ENCODE results near the gene MED26. TPM values are rescaled to one million over a fixed set of nuclear protein-coding genes. Genes with fewer than 3 reads are reported as not detected.

The MED26 gene
- total and polyA plus RNA-seq, 2 of the 8 experiments (the other 6 are each of a cell fraction or from before 2014, with no cell fraction given): 5.3 to 10.7 TPM

- no peak overlapping the region for H2BK12ac ChIP-seq (ENCODE audit: low read depth, low read length)
- H3K9ac ChIP-seq (replicated peaks in 1 of 4; ENCODE audit: extremely low read depth in 1 of 4, low read depth in 3 of 4, low read length in 3 of 4): peak overlapping the region in 3 of 4 experiments; percentile 56 to 79 (median 67); a peak in 5 of 7 replicates
- no peak overlapping the region for H2AK5ac ChIP-seq (ENCODE audit: low read depth, low read length)
- no peak overlapping the region for H2BK120ac ChIP-seq (replicated peaks; ENCODE audit: low read depth, low read length)
- H3K27ac ChIP-seq (ENCODE audit: low read depth, low read length): no peak overlapping the region
- H4K20me1 ChIP-seq (replicated peaks in 1 of 2; ENCODE audit: control insufficient read depth in 1 of 2, insufficient read depth in 2 of 2, low read length in 2 of 2): peaks cover 16 to 36% of the 10 kb centered on the region in 2 experiments
- H2AFZ ChIP-seq (ENCODE audit: low read length): no peak overlapping the region
- H3K79me2 ChIP-seq (ENCODE audit: control insufficient read depth in 1 of 2, insufficient read depth in 2 of 2, low read length in 2 of 2): peaks cover 21 to 59% of the 10 kb centered on the region in 2 experiments
- no peak for FAIRE-seq
- no peak overlapping the region for H4K8ac ChIP-seq (ENCODE audit: extremely low read depth, insufficient read depth, low read length)
- H2BK15ac ChIP-seq (ENCODE audit: low read length): no peak overlapping the region
- ChIA-PET POLR2A (ENCODE audit: partially characterized antibody) (interaction anchor here (0.6 to 4.4 kb wide), 11 partner anchors 9 to 60 kb away, joined by 3 to 27 read pairs (median 4); partner anchors contain the start of genes SLC35E1, SMIM7 and TMEM38A), CTCF (ENCODE audit: partially characterized antibody) (interaction anchor here (0.7 to 0.9 kb wide), 2 partner anchors 9 to 46 kb away, joined by 3 read pairs; no protein-coding TSS in a partner anchor)
- DNase-seq (ENCODE audit: low read depth in 1 of 2, low spot score in 2 of 2): no peak
- 22% methylated on average over 12 of the region's 12 CpGs; no CpG with 5 or more reads in 1 of the 2 experiments for WGBS, 2 experiments (ENCODE audit: extremely low coverage in 1 of 2, insufficient coverage in 1 of 2, insufficient read length in 1 of 2, insufficient replicate concordance in 2 of 2, low coverage in 1 of 2, low lambda C conversion rate in 2 of 2, missing lambda C conversion rate in 1 of 2)
- H3K4ac ChIP-seq (replicated peaks; ENCODE audit: insufficient read length, low read depth, low read length): no peak overlapping the region
- no peak overlapping the region for H3K14ac ChIP-seq (ENCODE audit: insufficient read length)
- no peak overlapping the region for H4K91ac ChIP-seq (replicated peaks; ENCODE audit: insufficient read length, low read length)
- no peaks in the 10 kb centered on the region for H3K9me3 ChIP-seq (ENCODE audit: insufficient read depth in 2 of 2, low read depth in 1 of 2, low read length in 1 of 2)
- 0 out of 2 replicates have a peak overlapping the region, but pooled peaks have one; percentile 60 for H2BK5ac ChIP-seq (ENCODE audit: low read depth, low read length)
- H3K36me3 ChIP-seq (ENCODE audit: control insufficient read depth in 2 of 4, insufficient read depth in 4 of 4, low read length in 3 of 4): peaks cover 0 to 5% (median 0%) of the 10 kb centered on the region in 4 experiments; a peak in 5 of 8 replicates
- H3K4me3 ChIP-seq (ENCODE audit: extremely low read depth in 1 of 4, insufficient read depth in 2 of 4, low read depth in 3 of 4, low read length in 4 of 4): peak overlapping the region; percentile 53 to 99 (median 82)
- peaks cover 10% of the 10 kb centered on the region; the same call in 1 of the 2 replicates for H3K23me2 ChIP-seq (ENCODE audit: low read depth, low read length)
- no peak overlapping the region for H3K23ac ChIP-seq (ENCODE audit: insufficient read length)
- H3K4me1 ChIP-seq (replicated peaks in 1 of 4; ENCODE audit: control insufficient read depth in 3 of 4, insufficient read depth in 4 of 4, low read length in 3 of 4): peaks cover 2 to 10% (median 4%) of the 10 kb centered on the region in 4 experiments; a peak in 6 of 7 replicates
- peak overlapping the region; percentile 76 to 99 for H3K4me2 ChIP-seq (ENCODE audit: insufficient read depth in 1 of 2, low read depth in 2 of 2, low read length in 2 of 2)
- no peak overlapping the region for H3K18ac ChIP-seq (ENCODE audit: extremely low read depth, low read length)
- peaks cover 22% of the 10 kb centered on the region for H3K79me1 ChIP-seq (ENCODE audit: low read depth, low read length)
- H4K5ac ChIP-seq (ENCODE audit: insufficient read length, low read depth, low read length): no peak overlapping the region
- no peaks in the 10 kb centered on the region for H3K27me3 ChIP-seq (replicated peaks in 1 of 4; ENCODE audit: control insufficient read depth in 3 of 4, extremely low read depth in 1 of 4, insufficient read depth in 3 of 4, low read length in 3 of 4)
- no peak overlapping the region for H2BK20ac ChIP-seq (ENCODE audit: low read length)
- no peak overlapping the region for H3K56ac ChIP-seq (replicated peaks; ENCODE audit: insufficient read length, low read depth, low read length)
- no peak for TF ChIP-seq GTF2F1 (IDR thresholded peaks at IDR 0.05; ENCODE audit: borderline replicate concordance, low read depth, low read length)
- no peak for TF ChIP-seq CBX8 (IDR thresholded peaks at IDR 0.05; ENCODE audit: borderline replicate concordance, low read depth, low read length)
- TF ChIP-seq CREB1 (IDR thresholded peaks at IDR 0.05): no peak
- TF ChIP-seq ZNF274 (IDR thresholded peaks at IDR 0.05; ENCODE audit: borderline replicate concordance, extremely low read depth, low read length): no peak
- TF ChIP-seq SAP30 (IDR thresholded peaks at IDR 0.05; ENCODE audit: insufficient read depth, insufficient replicate concordance, low read length): no peak
- TF ChIP-seq FOSL1 (IDR thresholded peaks at IDR 0.05; ENCODE audit: insufficient read depth, low read depth, low read length): no peak
- TF ChIP-seq KDM4A (IDR thresholded peaks at IDR 0.05; ENCODE audit: low read depth, low read length, severe bottlenecking): no peak
- no peak for TF ChIP-seq KDM1A (IDR thresholded peaks at IDR 0.05; ENCODE audit: borderline replicate concordance, low read length)
- TF ChIP-seq ATF3 (IDR thresholded peaks at IDR 0.05; ENCODE audit: insufficient read depth, low read depth, low read length): no peak
- no peak for TF ChIP-seq BACH1 (IDR thresholded peaks at IDR 0.05; ENCODE audit: low read length)
- TF ChIP-seq PHF8 (conservative IDR thresholded peaks at IDR 0.05; ENCODE audit: low read depth, low read length): no peak
- no peak for TF ChIP-seq HDAC6 (IDR thresholded peaks at IDR 0.05; ENCODE audit: low read depth, low read length)
- no peak for TF ChIP-seq POLR2AphosphoS5 (IDR thresholded peaks at IDR 0.05; ENCODE audit: low read depth, low read length)
Measured at GRCh38 chr19:16626796-16627192, 1.2 kb downstream of the MED26 start.

All from H1 (cell line).